Upper lobe of left lung (tissue), 4 donors: ENCODE data around the gene MARK2.

ENCODE experiments used
- POLR2A ChIP-seq, 4 donors: fragments of 450-650 bp; IDR thresholded peaks; one replicate each; pipeline ENCODE4 v1.5.1; 2016 to 2017; ENCODE audit warnings: antibody characterized with exemption in 4 of 4, mild to moderate bottlenecking in 2 of 4
- TF ChIP-seq, protein P1 (sequence below), 6 experiments: fragments of 450-650 bp in 4 of 6; fragments of 200-600 bp in 2 of 6; sonication (generic) in 2 of 6; IDR thresholded peaks; one replicate each; pipeline ENCODE4 v1.5.1; 2016 to 2019; ENCODE audit warnings: antibody characterized with exemption in 6 of 6

GRCh38 chr11:63839508-63840355 lies 822 bp downstream of the MARK2 start:
- TF ChIP-seq, protein P1, sequence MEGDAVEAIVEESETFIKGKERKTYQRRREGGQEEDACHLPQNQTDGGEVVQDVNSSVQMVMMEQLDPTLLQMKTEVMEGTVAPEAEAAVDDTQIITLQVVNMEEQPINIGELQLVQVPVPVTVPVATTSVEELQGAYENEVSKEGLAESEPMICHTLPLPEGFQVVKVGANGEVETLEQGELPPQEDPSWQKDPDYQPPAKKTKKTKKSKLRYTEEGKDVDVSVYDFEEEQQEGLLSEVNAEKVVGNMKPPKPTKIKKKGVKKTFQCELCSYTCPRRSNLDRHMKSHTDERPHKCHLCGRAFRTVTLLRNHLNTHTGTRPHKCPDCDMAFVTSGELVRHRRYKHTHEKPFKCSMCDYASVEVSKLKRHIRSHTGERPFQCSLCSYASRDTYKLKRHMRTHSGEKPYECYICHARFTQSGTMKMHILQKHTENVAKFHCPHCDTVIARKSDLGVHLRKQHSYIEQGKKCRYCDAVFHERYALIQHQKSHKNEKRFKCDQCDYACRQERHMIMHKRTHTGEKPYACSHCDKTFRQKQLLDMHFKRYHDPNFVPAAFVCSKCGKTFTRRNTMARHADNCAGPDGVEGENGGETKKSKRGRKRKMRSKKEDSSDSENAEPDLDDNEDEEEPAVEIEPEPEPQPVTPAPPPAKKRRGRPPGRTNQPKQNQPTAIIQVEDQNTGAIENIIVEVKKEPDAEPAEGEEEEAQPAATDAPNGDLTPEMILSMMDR (IDR thresholded peaks at IDR 0.05), result no peak
- TF ChIP-seq POLR2A (IDR thresholded peaks at IDR 0.05), result peak in 1 of 4 donors; percentile 12
